Neural progenitor cell (in vitro differentiated cells): ENCODE data around the gene PRSS38.

Source experiments
- EZH2 ChIP-seq: fragments of 200-600 bp; sonication (generic); IDR thresholded peaks from 2 replicates; pipeline ENCODE4 v1.6.1; 2017; ENCODE audit warnings: antibody characterized with exemption, mild to moderate bottlenecking, moderate library complexity
- EZH2phosphoT487 ChIP-seq: fragments of 200-600 bp; sonication (generic); IDR thresholded peaks from 2 replicates; pipeline ENCODE4 v1.6.1; 2017; ENCODE audit warnings: antibody characterized with exemption
- TF ChIP-seq, protein P1 (sequence below): fragments of 200-600 bp; sonication (generic); IDR thresholded peaks from 2 replicates; pipeline ENCODE4 v1.5.1; 2017; ENCODE audit warnings: antibody characterized with exemption, mild to moderate bottlenecking

GRCh38 chr1:227774051-227774731 lies 41.3 kb upstream of the PRSS38 start:
- TF ChIP-seq, protein P1, sequence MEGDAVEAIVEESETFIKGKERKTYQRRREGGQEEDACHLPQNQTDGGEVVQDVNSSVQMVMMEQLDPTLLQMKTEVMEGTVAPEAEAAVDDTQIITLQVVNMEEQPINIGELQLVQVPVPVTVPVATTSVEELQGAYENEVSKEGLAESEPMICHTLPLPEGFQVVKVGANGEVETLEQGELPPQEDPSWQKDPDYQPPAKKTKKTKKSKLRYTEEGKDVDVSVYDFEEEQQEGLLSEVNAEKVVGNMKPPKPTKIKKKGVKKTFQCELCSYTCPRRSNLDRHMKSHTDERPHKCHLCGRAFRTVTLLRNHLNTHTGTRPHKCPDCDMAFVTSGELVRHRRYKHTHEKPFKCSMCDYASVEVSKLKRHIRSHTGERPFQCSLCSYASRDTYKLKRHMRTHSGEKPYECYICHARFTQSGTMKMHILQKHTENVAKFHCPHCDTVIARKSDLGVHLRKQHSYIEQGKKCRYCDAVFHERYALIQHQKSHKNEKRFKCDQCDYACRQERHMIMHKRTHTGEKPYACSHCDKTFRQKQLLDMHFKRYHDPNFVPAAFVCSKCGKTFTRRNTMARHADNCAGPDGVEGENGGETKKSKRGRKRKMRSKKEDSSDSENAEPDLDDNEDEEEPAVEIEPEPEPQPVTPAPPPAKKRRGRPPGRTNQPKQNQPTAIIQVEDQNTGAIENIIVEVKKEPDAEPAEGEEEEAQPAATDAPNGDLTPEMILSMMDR: no peak
- TF ChIP-seq EZH2 (no peak), EZH2phosphoT487 (no peak)
